Measurements from ENCODE around the gene RPS6KA1. TPM values are rescaled to one million over a fixed set of nuclear protein-coding genes. Genes with fewer than 3 reads are reported as not detected.

The RPS6KA1 gene
- total and polyA plus RNA-seq, 10 of the 15 experiments (the other 5 are each of a cell fraction or from before 2014, with no cell fraction given), result 5.0 to 136 (median 91.5) TPM

DNA sequence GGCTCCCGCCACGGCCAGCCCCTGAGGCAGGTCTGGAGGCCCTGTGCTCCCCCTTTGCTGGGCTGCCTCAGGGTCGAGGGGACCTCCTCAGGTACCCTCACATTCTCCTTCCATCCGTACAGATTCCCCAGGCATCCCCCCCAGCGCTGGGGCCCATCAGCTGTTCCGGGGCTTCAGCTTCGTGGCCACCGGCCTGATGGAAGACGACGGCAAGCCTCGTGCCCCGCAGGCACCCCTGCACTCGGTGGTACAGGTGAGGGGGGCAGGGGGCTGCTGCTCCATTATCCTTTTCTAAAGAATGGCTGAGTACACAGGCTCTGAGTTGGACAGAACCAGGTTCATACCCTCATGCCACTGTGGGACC lies 29.1 kb downstream of the RPS6KA1 start:
- ChIA-PET RAD21 (ENCODE audit: unreplicated experiment) (no interaction called here), POLR2A (interaction anchor here (0.6 kb wide), 2 partner anchors 174 to 291 kb away, joined by 3 to 4 read pairs; no protein-coding TSS in a partner anchor), SMC1A (ENCODE audit: uncharacterized antibody, unreplicated experiment) (interaction anchor here (0.9 to 1.0 kb wide), 2 partner anchors 30 to 57 kb away, joined by 3 to 4 read pairs; no protein-coding TSS in a partner anchor), CTCF (no interaction called here)
- peaks cover 49 to 61% of the 10 kb centered on the region in 2 experiments for H3K36me3 ChIP-seq (ENCODE audit: control insufficient read depth in 2 of 2, insufficient read depth in 2 of 2, low read length in 1 of 2)
- H3K79me2 ChIP-seq (ENCODE audit: control insufficient read depth, insufficient read depth, low read length), result no peaks in the 10 kb centered on the region
- no peak for DNase-seq (ENCODE audit: low read depth, low spot score)
- H4K20me1 ChIP-seq (ENCODE audit: control insufficient read depth, insufficient read depth), result no peaks in the 10 kb centered on the region
- no TSS peak for BruUV-seq (replicated peaks)
- WGBS (ENCODE audit: insufficient coverage, insufficient replicate concordance, low lambda C conversion rate, missing lambda C conversion rate), result 82% methylated on average over 13 of the region's 13 CpGs
- FAIRE-seq, result no peak
- no peaks in the 10 kb centered on the region for H3K9me3 ChIP-seq (replicated peaks; ENCODE audit: control insufficient read depth, insufficient read depth, low read length)
- no peak for ATAC-seq
- H2AFZ ChIP-seq (ENCODE audit: control insufficient read depth, low read depth, low read length), result no peak overlapping the region
- in situ Hi-C loops (cut with MboI), result no loop called here
- no peak overlapping the region for H3K27ac ChIP-seq (ENCODE audit: control insufficient read depth, insufficient read depth)
- no peak overlapping the region for H3K9ac ChIP-seq (ENCODE audit: control insufficient read depth, insufficient read depth, low read length)
- no peaks in the 10 kb centered on the region for H3K27me3 ChIP-seq (replicated peaks in 1 of 2; ENCODE audit: control insufficient read depth in 2 of 2, insufficient read depth in 2 of 2, low read length in 1 of 2)
- no peaks in the 10 kb centered on the region for H3K4me1 ChIP-seq (ENCODE audit: control insufficient read depth, insufficient read depth, low read length)
- TF ChIP-seq SUZ12 (IDR thresholded peaks at IDR 0.05; ENCODE audit: unreplicated experiment) (no peak), CHD4 (IDR thresholded peaks at IDR 0.05) (no peak), CREM (IDR thresholded peaks at IDR 0.05; ENCODE audit: low read depth) (no peak), CBFB (IDR thresholded peaks at IDR 0.05; ENCODE audit: low read depth) (no peak), MTA3 (IDR thresholded peaks at IDR 0.05; ENCODE audit: borderline replicate concordance, low read length) (no peak), MYC (IDR thresholded peaks at IDR 0.05; ENCODE audit: insufficient read depth, insufficient read length, insufficient replicate concordance, low read length, severe bottlenecking) (no peak), POU2F2 (IDR thresholded peaks at IDR 0.05; ENCODE audit: borderline replicate concordance, low read depth, low read length) (no peak)
- TF ChIP-seq, protein P1, sequence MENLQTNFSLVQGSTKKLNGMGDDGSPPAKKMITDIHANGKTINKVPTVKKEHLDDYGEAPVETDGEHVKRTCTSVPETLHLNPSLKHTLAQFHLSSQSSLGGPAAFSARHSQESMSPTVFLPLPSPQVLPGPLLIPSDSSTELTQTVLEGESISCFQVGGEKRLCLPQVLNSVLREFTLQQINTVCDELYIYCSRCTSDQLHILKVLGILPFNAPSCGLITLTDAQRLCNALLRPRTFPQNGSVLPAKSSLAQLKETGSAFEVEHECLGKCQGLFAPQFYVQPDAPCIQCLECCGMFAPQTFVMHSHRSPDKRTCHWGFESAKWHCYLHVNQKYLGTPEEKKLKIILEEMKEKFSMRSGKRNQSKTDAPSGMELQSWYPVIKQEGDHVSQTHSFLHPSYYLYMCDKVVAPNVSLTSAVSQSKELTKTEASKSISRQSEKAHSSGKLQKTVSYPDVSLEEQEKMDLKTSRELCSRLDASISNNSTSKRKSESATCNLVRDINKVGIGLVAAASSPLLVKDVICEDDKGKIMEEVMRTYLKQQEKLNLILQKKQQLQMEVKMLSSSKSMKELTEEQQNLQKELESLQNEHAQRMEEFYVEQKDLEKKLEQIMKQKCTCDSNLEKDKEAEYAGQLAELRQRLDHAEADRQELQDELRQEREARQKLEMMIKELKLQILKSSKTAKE (IDR thresholded peaks at IDR 0.05; ENCODE audit: low read depth, poor library complexity, severe bottlenecking), result no peak
- TF ChIP-seq, protein P2, sequence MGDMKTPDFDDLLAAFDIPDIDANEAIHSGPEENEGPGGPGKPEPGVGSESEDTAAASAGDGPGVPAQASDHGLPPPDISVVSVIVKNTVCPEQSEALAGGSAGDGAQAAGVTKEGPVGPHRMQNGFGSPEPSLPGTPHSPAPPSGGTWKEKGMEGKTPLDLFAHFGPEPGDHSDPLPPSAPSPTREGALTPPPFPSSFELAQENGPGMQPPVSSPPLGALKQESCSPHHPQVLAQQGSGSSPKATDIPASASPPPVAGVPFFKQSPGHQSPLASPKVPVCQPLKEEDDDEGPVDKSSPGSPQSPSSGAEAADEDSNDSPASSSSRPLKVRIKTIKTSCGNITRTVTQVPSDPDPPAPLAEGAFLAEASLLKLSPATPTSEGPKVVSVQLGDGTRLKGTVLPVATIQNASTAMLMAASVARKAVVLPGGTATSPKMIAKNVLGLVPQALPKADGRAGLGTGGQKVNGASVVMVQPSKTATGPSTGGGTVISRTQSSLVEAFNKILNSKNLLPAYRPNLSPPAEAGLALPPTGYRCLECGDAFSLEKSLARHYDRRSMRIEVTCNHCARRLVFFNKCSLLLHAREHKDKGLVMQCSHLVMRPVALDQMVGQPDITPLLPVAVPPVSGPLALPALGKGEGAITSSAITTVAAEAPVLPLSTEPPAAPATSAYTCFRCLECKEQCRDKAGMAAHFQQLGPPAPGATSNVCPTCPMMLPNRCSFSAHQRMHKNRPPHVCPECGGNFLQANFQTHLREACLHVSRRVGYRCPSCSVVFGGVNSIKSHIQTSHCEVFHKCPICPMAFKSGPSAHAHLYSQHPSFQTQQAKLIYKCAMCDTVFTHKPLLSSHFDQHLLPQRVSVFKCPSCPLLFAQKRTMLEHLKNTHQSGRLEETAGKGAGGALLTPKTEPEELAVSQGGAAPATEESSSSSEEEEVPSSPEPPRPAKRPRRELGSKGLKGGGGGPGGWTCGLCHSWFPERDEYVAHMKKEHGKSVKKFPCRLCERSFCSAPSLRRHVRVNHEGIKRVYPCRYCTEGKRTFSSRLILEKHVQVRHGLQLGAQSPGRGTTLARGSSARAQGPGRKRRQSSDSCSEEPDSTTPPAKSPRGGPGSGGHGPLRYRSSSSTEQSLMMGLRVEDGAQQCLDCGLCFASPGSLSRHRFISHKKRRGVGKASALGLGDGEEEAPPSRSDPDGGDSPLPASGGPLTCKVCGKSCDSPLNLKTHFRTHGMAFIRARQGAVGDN (IDR thresholded peaks at IDR 0.05), result no peak
- TF ChIP-seq, protein P3, sequence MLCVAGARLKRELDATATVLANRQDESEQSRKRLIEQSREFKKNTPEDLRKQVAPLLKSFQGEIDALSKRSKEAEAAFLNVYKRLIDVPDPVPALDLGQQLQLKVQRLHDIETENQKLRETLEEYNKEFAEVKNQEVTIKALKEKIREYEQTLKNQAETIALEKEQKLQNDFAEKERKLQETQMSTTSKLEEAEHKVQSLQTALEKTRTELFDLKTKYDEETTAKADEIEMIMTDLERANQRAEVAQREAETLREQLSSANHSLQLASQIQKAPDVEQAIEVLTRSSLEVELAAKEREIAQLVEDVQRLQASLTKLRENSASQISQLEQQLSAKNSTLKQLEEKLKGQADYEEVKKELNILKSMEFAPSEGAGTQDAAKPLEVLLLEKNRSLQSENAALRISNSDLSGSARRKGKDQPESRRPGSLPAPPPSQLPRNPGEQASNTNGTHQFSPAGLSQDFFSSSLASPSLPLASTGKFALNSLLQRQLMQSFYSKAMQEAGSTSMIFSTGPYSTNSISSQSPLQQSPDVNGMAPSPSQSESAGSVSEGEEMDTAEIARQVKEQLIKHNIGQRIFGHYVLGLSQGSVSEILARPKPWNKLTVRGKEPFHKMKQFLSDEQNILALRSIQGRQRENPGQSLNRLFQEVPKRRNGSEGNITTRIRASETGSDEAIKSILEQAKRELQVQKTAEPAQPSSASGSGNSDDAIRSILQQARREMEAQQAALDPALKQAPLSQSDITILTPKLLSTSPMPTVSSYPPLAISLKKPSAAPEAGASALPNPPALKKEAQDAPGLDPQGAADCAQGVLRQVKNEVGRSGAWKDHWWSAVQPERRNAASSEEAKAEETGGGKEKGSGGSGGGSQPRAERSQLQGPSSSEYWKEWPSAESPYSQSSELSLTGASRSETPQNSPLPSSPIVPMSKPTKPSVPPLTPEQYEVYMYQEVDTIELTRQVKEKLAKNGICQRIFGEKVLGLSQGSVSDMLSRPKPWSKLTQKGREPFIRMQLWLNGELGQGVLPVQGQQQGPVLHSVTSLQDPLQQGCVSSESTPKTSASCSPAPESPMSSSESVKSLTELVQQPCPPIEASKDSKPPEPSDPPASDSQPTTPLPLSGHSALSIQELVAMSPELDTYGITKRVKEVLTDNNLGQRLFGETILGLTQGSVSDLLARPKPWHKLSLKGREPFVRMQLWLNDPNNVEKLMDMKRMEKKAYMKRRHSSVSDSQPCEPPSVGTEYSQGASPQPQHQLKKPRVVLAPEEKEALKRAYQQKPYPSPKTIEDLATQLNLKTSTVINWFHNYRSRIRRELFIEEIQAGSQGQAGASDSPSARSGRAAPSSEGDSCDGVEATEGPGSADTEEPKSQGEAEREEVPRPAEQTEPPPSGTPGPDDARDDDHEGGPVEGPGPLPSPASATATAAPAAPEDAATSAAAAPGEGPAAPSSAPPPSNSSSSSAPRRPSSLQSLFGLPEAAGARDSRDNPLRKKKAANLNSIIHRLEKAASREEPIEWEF (IDR thresholded peaks at IDR 0.05; ENCODE audit: insufficient replicate concordance, low read depth, low read length), result no peak
- H3K4me2 ChIP-seq (ENCODE audit: control insufficient read depth, insufficient read depth), result no peak overlapping the region
- intact Hi-C loops (cut with micrococcal nuclease; ENCODE audit: unreplicated experiment), result no loop called here
- H3K4me3 ChIP-seq, result no peak overlapping the region
